Keratinocyte (primary cell): ENCODE measurements around the gene ARL15.

ENCODE experiments used
- EZH2 ChIP-seq: IDR thresholded peaks from one replicate; pipeline ENCODE4 v1.6.1; 2012; ENCODE audit warnings: inconsistent platforms, mild to moderate bottlenecking, low read length, moderate library complexity
- TF ChIP-seq, protein P1 (sequence below), 3 experiments: IDR thresholded peaks in 1 of 3; conservative IDR thresholded peaks in 1 of 3; optimal IDR thresholded peaks in 1 of 3; 2 replicates in 2 of 3; 3 replicates in 1 of 3; pipeline versions ENCODE3 to v1.5.1; 2011; ENCODE audit warnings: low read length in 3 of 3, mild to moderate bottlenecking in 3 of 3, moderate library complexity in 2 of 3, control low read depth in 1 of 3, inconsistent platforms in 1 of 3; ENCODE audit not compliant: insufficient read depth in 2 of 3; ENCODE audit errors: extremely low read depth in 1 of 3

GRCh38 chr5:53930457-53930856 lies 379.9 kb downstream of the ARL15 start:
- TF ChIP-seq, protein P1, sequence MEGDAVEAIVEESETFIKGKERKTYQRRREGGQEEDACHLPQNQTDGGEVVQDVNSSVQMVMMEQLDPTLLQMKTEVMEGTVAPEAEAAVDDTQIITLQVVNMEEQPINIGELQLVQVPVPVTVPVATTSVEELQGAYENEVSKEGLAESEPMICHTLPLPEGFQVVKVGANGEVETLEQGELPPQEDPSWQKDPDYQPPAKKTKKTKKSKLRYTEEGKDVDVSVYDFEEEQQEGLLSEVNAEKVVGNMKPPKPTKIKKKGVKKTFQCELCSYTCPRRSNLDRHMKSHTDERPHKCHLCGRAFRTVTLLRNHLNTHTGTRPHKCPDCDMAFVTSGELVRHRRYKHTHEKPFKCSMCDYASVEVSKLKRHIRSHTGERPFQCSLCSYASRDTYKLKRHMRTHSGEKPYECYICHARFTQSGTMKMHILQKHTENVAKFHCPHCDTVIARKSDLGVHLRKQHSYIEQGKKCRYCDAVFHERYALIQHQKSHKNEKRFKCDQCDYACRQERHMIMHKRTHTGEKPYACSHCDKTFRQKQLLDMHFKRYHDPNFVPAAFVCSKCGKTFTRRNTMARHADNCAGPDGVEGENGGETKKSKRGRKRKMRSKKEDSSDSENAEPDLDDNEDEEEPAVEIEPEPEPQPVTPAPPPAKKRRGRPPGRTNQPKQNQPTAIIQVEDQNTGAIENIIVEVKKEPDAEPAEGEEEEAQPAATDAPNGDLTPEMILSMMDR (optimal IDR thresholded peaks at IDR 0.05 in 1 of 3, IDR thresholded peaks at IDR 0.05 in 1 of 3, conservative IDR thresholded peaks at IDR 0.05 in 1 of 3; ENCODE audit: extremely low read depth in 1 of 3, insufficient read depth in 2 of 3, low read length in 3 of 3): no peak
- TF ChIP-seq EZH2: no peak
